Neuronal stem cell (in vitro differentiated cells): Measurements from ENCODE around the gene DROSHA.
A peak's percentile ranks its signal among the peaks of the same experiment; 100 is the strongest.
"Not testable (repeated sequence)": the region's sequence is repeated elsewhere in the genome, so short reads cannot be mapped to it uniquely, and the experiment has no call there.

Experiments
- DNase-seq: peaks from one replicate; pipeline ENCODE4 v3.0.0-alpha.2; 2013; ENCODE audit warnings: low spot score
- H2AFZ ChIP-seq: one replicate; pipeline ENCODE4 v1.6.1; 2013; ENCODE audit warnings: mild to moderate bottlenecking, low read length, inconsistent platforms
- H2AK5ac ChIP-seq: 2 replicates; pipeline ENCODE4 v1.6.1; 2013; ENCODE audit warnings: low read depth, mild to moderate bottlenecking, inconsistent platforms, low read length, moderate library complexity, mixed read lengths
- H2BK120ac ChIP-seq: 2 replicates; pipeline ENCODE4 v1.6.1; 2013; ENCODE audit warnings: low read depth, mild to moderate bottlenecking, inconsistent platforms, low read length, moderate library complexity, mixed read lengths
- H2BK12ac ChIP-seq: one replicate; pipeline ENCODE4 v1.6.1; 2013; ENCODE audit warnings: low read length, inconsistent platforms
- H2BK15ac ChIP-seq: 2 replicates; pipeline ENCODE4 v1.6.1; 2013; ENCODE audit warnings: mild to moderate bottlenecking, low read length, inconsistent platforms, mixed read lengths
- H2BK5ac ChIP-seq: one replicate; pipeline ENCODE4 v1.6.1; 2013; ENCODE audit warnings: inconsistent platforms, mild to moderate bottlenecking, low read length, moderate library complexity
- H3K14ac ChIP-seq: one replicate; pipeline ENCODE4 v1.6.1; 2013; ENCODE audit warnings: low read length, inconsistent platforms
- H3K18ac ChIP-seq: 2 replicates; pipeline ENCODE4 v1.6.1; 2013; ENCODE audit warnings: low read length, inconsistent platforms
- H3K23ac ChIP-seq: 2 replicates; pipeline ENCODE4 v1.6.1; 2013; ENCODE audit warnings: low read depth, mild to moderate bottlenecking, mixed read lengths, low read length, inconsistent platforms; ENCODE audit not compliant: poor library complexity
- H3K27ac ChIP-seq: replicated peaks from 3 replicates; pipeline ENCODE4 v1.5.1; 2013; ENCODE audit warnings: low read length, inconsistent platforms
- H3K27me3 ChIP-seq, 3 experiments: 2 replicates each; pipeline ENCODE4 v1.6.1; 2013; ENCODE audit warnings: low read length in 3 of 3, mild to moderate bottlenecking in 2 of 3, inconsistent platforms in 1 of 3, low read depth in 1 of 3, mixed read lengths in 1 of 3, moderate library complexity in 1 of 3; ENCODE audit not compliant: control insufficient read depth in 3 of 3, insufficient read depth in 3 of 3
- H3K36me3 ChIP-seq, 2 donors: replicated peaks in 1 of 2; 2 replicates each; pipeline ENCODE4 v1.6.1; 2013; ENCODE audit warnings: low read length in 2 of 2; ENCODE audit not compliant: control insufficient read depth in 2 of 2, insufficient read depth in 2 of 2
- H3K4ac ChIP-seq: 2 replicates; pipeline ENCODE4 v1.6.1; 2013; ENCODE audit warnings: inconsistent platforms, mild to moderate bottlenecking, low read length, moderate library complexity
- H3K4me1 ChIP-seq, 2 donors: 1 replicate in 1 of 2; 2 replicates in 1 of 2; pipeline ENCODE4 v1.6.1; 2013; ENCODE audit warnings: low read length in 2 of 2, low read depth in 1 of 2; ENCODE audit not compliant: control insufficient read depth in 2 of 2, insufficient read depth in 1 of 2
- H3K4me2 ChIP-seq: one replicate; pipeline ENCODE4 v1.6.1; 2013; ENCODE audit warnings: mild to moderate bottlenecking, low read length, inconsistent platforms; ENCODE audit not compliant: insufficient read depth, poor library complexity, severe bottlenecking
- H3K4me3 ChIP-seq, 2 donors: 2 replicates each; pipeline ENCODE4 v1.5.1; 2013; ENCODE audit warnings: low read length in 2 of 2, mild to moderate bottlenecking in 2 of 2, inconsistent platforms in 1 of 2, moderate library complexity in 1 of 2
- H3K79me1 ChIP-seq: one replicate; pipeline ENCODE4 v1.6.1; 2013; ENCODE audit warnings: low read depth, mild to moderate bottlenecking, inconsistent platforms, low read length, moderate library complexity
- H3K9ac ChIP-seq: one replicate; pipeline ENCODE4 v1.6.1; 2013; ENCODE audit warnings: mild to moderate bottlenecking, low read depth, low read length, inconsistent platforms; ENCODE audit not compliant: poor library complexity
- H3K9me3 ChIP-seq, 2 donors: replicated peaks in 1 of 2; 2 replicates each; pipeline versions ENCODE3 to v1.6.1; 2013; ENCODE audit warnings: low read length in 2 of 2, mild to moderate bottlenecking in 2 of 2, inconsistent platforms in 1 of 2, low read depth in 1 of 2, mixed read lengths in 1 of 2, moderate library complexity in 1 of 2; ENCODE audit not compliant: control insufficient read depth in 2 of 2, insufficient read depth in 1 of 2
- H4K8ac ChIP-seq: one replicate; pipeline ENCODE4 v1.6.1; 2013; ENCODE audit warnings: low read depth, mild to moderate bottlenecking, inconsistent platforms, low read length, moderate library complexity
- H4K91ac ChIP-seq: one replicate; pipeline ENCODE4 v1.6.1; 2013; ENCODE audit warnings: low read length, low read depth, mild to moderate bottlenecking, inconsistent platforms; ENCODE audit not compliant: poor library complexity
- WGBS, 2 donors: extraction: QIAGEN DNeasy Blood & Tissue Kit; methylation state at CpG; one replicate each; pipeline ENCODE4 v1.1.7; 2013; ENCODE audit warnings: missing lambda C conversion rate in 2 of 2, mixed read lengths in 1 of 2; ENCODE audit not compliant: insufficient read length in 2 of 2, insufficient replicate concordance in 1 of 2; ENCODE audit errors: extremely low coverage in 2 of 2; 5-methylcytosine and 5-hydroxymethylcytosine counted together

The DROSHA gene

DNA sequence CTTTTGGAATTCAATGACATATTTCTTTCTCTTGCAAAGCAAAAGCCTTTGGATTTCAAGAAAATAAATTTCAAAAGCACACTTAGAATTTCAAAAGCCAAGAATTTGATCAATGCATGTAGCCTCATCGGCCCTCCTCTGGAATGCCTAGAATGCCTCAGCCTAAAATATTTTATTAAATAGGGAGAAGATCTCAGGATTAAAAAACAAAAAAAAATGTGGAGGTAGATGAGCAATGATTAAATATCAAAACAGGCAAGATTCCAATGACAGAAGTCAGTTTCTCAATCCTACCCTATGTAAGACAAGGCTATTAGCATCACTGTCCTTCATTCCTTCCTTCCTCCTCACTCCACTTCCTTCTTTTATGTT is 169.4 kb downstream of the DROSHA start:
- no CpG with 5 or more reads among the region's 1 CpG for WGBS, 2 donors

DNA sequence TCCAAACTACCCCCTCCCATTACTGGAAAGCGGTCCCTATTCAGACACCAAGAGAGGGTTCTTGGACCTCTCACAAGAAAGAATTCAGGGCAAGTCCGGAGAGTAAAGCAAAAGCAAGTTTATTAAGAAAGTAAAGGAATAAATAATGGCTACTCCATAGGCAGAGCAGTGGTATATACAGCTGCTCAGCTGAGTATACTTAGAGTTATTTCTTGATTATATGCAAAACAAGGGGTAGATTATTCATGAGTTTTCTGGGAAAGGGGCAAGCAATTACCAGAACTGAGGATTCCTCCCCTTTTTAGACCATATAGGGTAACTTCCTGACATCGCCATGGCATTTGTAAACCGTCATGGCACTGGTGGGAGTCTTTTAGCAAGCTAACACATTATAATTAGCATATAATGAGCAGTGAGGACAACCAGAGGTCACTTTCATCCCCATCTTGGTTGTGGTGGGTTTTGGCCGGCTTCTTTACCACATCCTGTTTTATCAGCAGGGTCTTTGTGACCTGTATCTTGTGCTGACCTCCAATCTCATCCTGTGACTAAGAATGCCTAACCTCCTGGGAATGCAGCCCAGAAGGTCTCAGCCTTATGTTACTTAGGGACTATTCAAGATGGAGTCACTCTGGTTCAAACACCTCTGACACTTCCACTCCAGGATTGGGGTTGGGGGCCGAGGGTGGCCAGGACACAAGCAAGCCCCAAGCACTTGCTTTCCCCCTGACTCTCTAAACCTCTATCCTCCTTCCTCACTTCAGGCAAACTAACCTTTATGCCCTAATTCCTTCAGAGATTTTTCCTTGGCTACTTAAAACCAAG is 170.0 kb downstream of the DROSHA start:
- not testable (repeated sequence) for H3K14ac ChIP-seq, H4K8ac ChIP-seq, H3K4me3 ChIP-seq, H3K18ac ChIP-seq, H3K27ac ChIP-seq, H2BK120ac ChIP-seq, DNase-seq, H2AK5ac ChIP-seq, H3K27me3 ChIP-seq, H4K91ac ChIP-seq, H3K9me3 ChIP-seq, H2BK15ac ChIP-seq, H3K4me2 ChIP-seq, H3K4ac ChIP-seq, H3K36me3 ChIP-seq, H3K79me1 ChIP-seq, H3K9ac ChIP-seq, H2BK5ac ChIP-seq, H2BK12ac ChIP-seq, H3K23ac ChIP-seq
- no CpG with 5 or more reads among the region's 6 CpGs for WGBS, 2 donors
- Histone ChIP-seq H3K4me1 (peaks cover 0 to 24% of the 10 kb centered on the region in 2 donors), H2AFZ (peak overlapping the region; percentile 31)

More for the DNA sequence above, 169.4 kb downstream of the DROSHA start:
- H2AFZ ChIP-seq, result no peak overlapping the region
- H3K4ac ChIP-seq, result no peak overlapping the region
- no peak overlapping the region for H3K27ac ChIP-seq
- no peak overlapping the region for H2BK15ac ChIP-seq
- no peaks in the 10 kb centered on the region for H3K9me3 ChIP-seq
- H2BK12ac ChIP-seq, result no peak overlapping the region
- H3K4me1 ChIP-seq, result peaks cover 0 to 24% of the 10 kb centered on the region in 2 donors
- H3K27me3 ChIP-seq, result peaks cover 0 to 2% (median 0%) of the 10 kb centered on the region in 3 experiments
- H3K14ac ChIP-seq, result no peak overlapping the region
- no peak overlapping the region for H3K18ac ChIP-seq
- H4K8ac ChIP-seq, result no peak overlapping the region
- H3K36me3 ChIP-seq, result no peaks in the 10 kb centered on the region
- no peak overlapping the region for H3K4me3 ChIP-seq
- H4K91ac ChIP-seq, result no peak overlapping the region
- H2BK120ac ChIP-seq, result no peak overlapping the region
- no peak for DNase-seq
- no peak overlapping the region for H2BK5ac ChIP-seq
- no peaks in the 10 kb centered on the region for H3K79me1 ChIP-seq
- no peak overlapping the region for H3K23ac ChIP-seq
- H3K4me2 ChIP-seq, result no peak overlapping the region
- no peak overlapping the region for H2AK5ac ChIP-seq
- no peak overlapping the region for H3K9ac ChIP-seq

DNA sequence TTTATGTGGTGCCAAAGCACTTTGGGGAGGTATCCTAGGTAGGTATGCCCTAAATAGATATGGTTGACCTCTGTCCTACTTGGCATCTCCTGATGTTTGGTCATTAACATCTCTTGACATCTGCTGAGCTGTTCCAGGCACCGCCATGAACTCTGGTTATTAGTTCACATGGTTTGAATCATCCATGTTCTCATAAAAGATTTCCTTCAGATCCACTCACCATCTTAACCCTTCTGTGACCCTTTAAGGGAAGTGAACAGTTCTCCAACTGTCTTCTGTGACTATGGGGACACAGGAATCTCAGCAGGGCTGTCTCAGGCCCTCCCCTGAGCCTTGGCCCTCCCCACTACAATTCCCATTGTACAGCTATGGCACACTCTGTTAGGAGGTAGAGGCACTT is 170.7 kb downstream of the DROSHA start:
- no peak overlapping the region for H3K23ac ChIP-seq
- H2AK5ac ChIP-seq, result no peak overlapping the region
- no peak overlapping the region for H4K91ac ChIP-seq
- no peak overlapping the region for H2BK12ac ChIP-seq
- DNase-seq, result no peak
- no peak overlapping the region for H4K8ac ChIP-seq
- H2AFZ ChIP-seq, result peak overlapping the region; percentile 31
- no peak overlapping the region for H3K4ac ChIP-seq
- H3K27ac ChIP-seq, result no peak overlapping the region
- H3K18ac ChIP-seq, result no peak overlapping the region
- no peaks in the 10 kb centered on the region for H3K36me3 ChIP-seq
- peaks cover 0 to 19% of the 10 kb centered on the region in 2 donors for H3K4me1 ChIP-seq
- H3K27me3 ChIP-seq, result peaks cover 0 to 2% (median 0%) of the 10 kb centered on the region in 3 experiments
- H3K4me2 ChIP-seq, result no peak overlapping the region
- H3K79me1 ChIP-seq, result no peaks in the 10 kb centered on the region
- H3K9ac ChIP-seq, result no peak overlapping the region
- no peaks in the 10 kb centered on the region for H3K9me3 ChIP-seq
- WGBS, 2 donors, result no CpG with 5 or more reads among the region's 1 CpG
- no peak overlapping the region for H3K14ac ChIP-seq
- H2BK15ac ChIP-seq, result no peak overlapping the region
- H2BK5ac ChIP-seq, result no peak overlapping the region
- H3K4me3 ChIP-seq, result no peak overlapping the region
- H2BK120ac ChIP-seq, result no peak overlapping the region

DNA sequence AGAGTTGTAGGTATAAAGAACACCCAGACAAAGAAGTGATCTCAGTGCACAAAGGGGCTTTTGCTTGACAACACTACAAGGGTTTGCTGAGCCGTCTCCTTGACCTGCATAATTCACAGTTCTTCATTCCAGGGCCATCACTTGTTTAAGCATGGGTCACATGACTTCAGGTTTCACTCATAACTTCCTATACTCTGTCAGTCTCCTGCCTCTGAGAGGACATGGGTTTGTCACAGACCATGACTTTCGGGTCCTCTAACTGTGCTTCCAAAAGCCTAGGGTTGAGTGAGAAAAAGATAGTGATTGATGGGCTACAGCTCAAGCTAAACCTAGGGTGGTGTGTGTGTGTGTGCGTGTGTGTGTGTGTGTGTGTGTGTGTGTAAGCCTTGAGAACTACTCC is 172.1 kb downstream of the DROSHA start:
- H3K36me3 ChIP-seq, result no peaks in the 10 kb centered on the region
- no peak overlapping the region for H3K4me3 ChIP-seq
- H2BK5ac ChIP-seq, result no peak overlapping the region
- H3K18ac ChIP-seq, result no peak overlapping the region
- H2BK15ac ChIP-seq, result no peak overlapping the region
- peaks cover 0 to 19% of the 10 kb centered on the region in 2 donors for H3K4me1 ChIP-seq
- no peak overlapping the region for H2BK12ac ChIP-seq
- H2AFZ ChIP-seq, result no peak overlapping the region
- no peak for DNase-seq
- H3K9ac ChIP-seq, result no peak overlapping the region
- H2BK120ac ChIP-seq, result no peak overlapping the region
- no peak overlapping the region for H4K91ac ChIP-seq
- no peak overlapping the region for H3K27ac ChIP-seq
- H2AK5ac ChIP-seq, result no peak overlapping the region
- no peak overlapping the region for H3K14ac ChIP-seq
- no peak overlapping the region for H3K23ac ChIP-seq
- no peak overlapping the region for H4K8ac ChIP-seq
- no CpG with 5 or more reads among the region's 3 CpGs for WGBS, 2 donors
- no peaks in the 10 kb centered on the region for H3K27me3 ChIP-seq
- no peak overlapping the region for H3K4me2 ChIP-seq
- H3K79me1 ChIP-seq, result no peaks in the 10 kb centered on the region
- peaks cover 0 to 3% of the 10 kb centered on the region in 2 donors for H3K9me3 ChIP-seq
- H3K4ac ChIP-seq, result no peak overlapping the region
